Mesendoderm (in vitro differentiated cells): ENCODE data around the gene SHISAL1.

ENCODE experiments used
- DNase-seq: peaks from one replicate; pipeline ENCODE4 v3.0.0; 2013
- H2AK5ac ChIP-seq: 2 replicates; pipeline ENCODE4 v1.6.1; 2013; ENCODE audit warnings: low read length, inconsistent platforms
- H2BK120ac ChIP-seq: 2 replicates; pipeline ENCODE4 v1.6.1; 2013; ENCODE audit warnings: low read depth, mild to moderate bottlenecking, low read length, moderate library complexity, mixed read lengths
- H2BK15ac ChIP-seq: replicated peaks from 2 replicates; pipeline ENCODE4 v1.6.1; 2013; ENCODE audit warnings: low read depth, mild to moderate bottlenecking, moderate library complexity
- H2BK5ac ChIP-seq: 2 replicates; pipeline ENCODE4 v1.6.1; 2013; ENCODE audit warnings: low read length, inconsistent platforms
- H3K18ac ChIP-seq: 2 replicates; pipeline ENCODE4 v1.6.1; 2013; ENCODE audit warnings: mild to moderate bottlenecking, low read length, mixed read lengths
- H3K23ac ChIP-seq: one replicate; pipeline ENCODE4 v1.6.1; 2013; ENCODE audit warnings: low read length
- H3K27ac ChIP-seq: 2 replicates; pipeline ENCODE4 v1.5.1; 2013; ENCODE audit warnings: low read depth, mild to moderate bottlenecking, inconsistent platforms, low read length, moderate library complexity
- H3K27me3 ChIP-seq: 2 replicates; pipeline ENCODE4 v1.6.1; 2013; ENCODE audit warnings: low read length, control low read depth, mild to moderate bottlenecking, inconsistent platforms; ENCODE audit not compliant: insufficient read depth, poor library complexity
- H3K36me3 ChIP-seq: 2 replicates; pipeline ENCODE4 v1.6.1; 2013; ENCODE audit warnings: low read length, inconsistent platforms; ENCODE audit not compliant: control insufficient read depth, insufficient read depth
- H3K4ac ChIP-seq: one replicate; pipeline ENCODE4 v1.6.1; 2013; ENCODE audit warnings: low read depth, mild to moderate bottlenecking, low read length, moderate library complexity
- H3K4me1 ChIP-seq: 2 replicates; pipeline ENCODE4 v1.6.1; 2013; ENCODE audit warnings: low read depth, low read length, inconsistent platforms; ENCODE audit not compliant: control insufficient read depth
- H3K4me2 ChIP-seq: 2 replicates; pipeline ENCODE4 v1.6.1; 2013; ENCODE audit warnings: low read length
- H3K4me3 ChIP-seq: 2 replicates; pipeline ENCODE4 v1.5.1; 2013; ENCODE audit warnings: mild to moderate bottlenecking, low read length
- H3K56ac ChIP-seq: one replicate; pipeline ENCODE4 v1.6.1; 2013; ENCODE audit warnings: low read length
- H3K79me1 ChIP-seq: 2 replicates; pipeline ENCODE4 v1.6.1; 2013; ENCODE audit warnings: low read length, inconsistent platforms
- H3K79me2 ChIP-seq: 2 replicates; pipeline ENCODE4 v1.6.1; 2013; ENCODE audit warnings: mild to moderate bottlenecking, low read length; ENCODE audit not compliant: control insufficient read depth, insufficient read depth
- H3K9ac ChIP-seq: 2 replicates; pipeline ENCODE4 v1.6.1; 2013; ENCODE audit warnings: low read length, inconsistent platforms
- H4K5ac ChIP-seq: one replicate; pipeline ENCODE4 v1.6.1; 2013; ENCODE audit warnings: low read length
- H4K8ac ChIP-seq: one replicate; pipeline ENCODE4 v1.6.1; 2013; ENCODE audit warnings: low read depth, mild to moderate bottlenecking, control low read depth, low read length, moderate library complexity
- WGBS: extraction: QIAGEN DNeasy Blood & Tissue Kit; methylation state at CpG from one replicate; pipeline ENCODE4 v1.1.7; 2013; ENCODE audit warnings: low lambda C conversion rate, missing lambda C conversion rate; ENCODE audit not compliant: insufficient coverage; ENCODE audit errors: extremely low coverage; 5-methylcytosine and 5-hydroxymethylcytosine counted together

The SHISAL1 gene

GRCh38 chr22:44348971-44349560 lies 36.3 kb upstream of the SHISAL1 start:
- no peak overlapping the region for H3K56ac ChIP-seq
- no peaks in the 10 kb centered on the region for H3K79me1 ChIP-seq
- no peak overlapping the region for H2BK15ac ChIP-seq
- H3K9ac ChIP-seq = no peak overlapping the region
- H3K18ac ChIP-seq = no peak overlapping the region
- no peak overlapping the region for H4K5ac ChIP-seq
- no peak overlapping the region for H2BK120ac ChIP-seq
- H3K23ac ChIP-seq = no peak overlapping the region
- no peak overlapping the region for H4K8ac ChIP-seq
- H3K27me3 ChIP-seq = no peaks in the 10 kb centered on the region
- H2AK5ac ChIP-seq = no peak overlapping the region
- no peak overlapping the region for H3K27ac ChIP-seq
- no peaks in the 10 kb centered on the region for H3K4me1 ChIP-seq
- H2BK5ac ChIP-seq = no peak overlapping the region
- H3K79me2 ChIP-seq = no peaks in the 10 kb centered on the region
- H3K4me3 ChIP-seq = no peak overlapping the region
- no peak overlapping the region for H3K4me2 ChIP-seq
- no peaks in the 10 kb centered on the region for H3K36me3 ChIP-seq
- DNase-seq = no peak
- no CpG with 5 or more reads among the region's 19 CpGs for WGBS
- H3K4ac ChIP-seq = no peak overlapping the region

- Histone ChIP-seq H3K36me3 (no peaks in the 10 kb centered on the region), H3K79me1 (no peaks in the 10 kb centered on the region), H4K5ac (no peak overlapping the region), H3K18ac (no peak overlapping the region), H3K27me3 (no peaks in the 10 kb centered on the region), H3K4ac (no peak overlapping the region), H3K4me2 (no peak overlapping the region), H3K79me2 (no peaks in the 10 kb centered on the region), H2AK5ac (no peak overlapping the region), H3K9ac (no peak overlapping the region), H3K56ac (no peak overlapping the region), H3K27ac (no peak overlapping the region), H4K8ac (no peak overlapping the region), H2BK15ac (no peak overlapping the region), H3K4me1 (no peaks in the 10 kb centered on the region), H2BK120ac (no peak overlapping the region), H3K23ac (no peak overlapping the region), H3K4me3 (no peak overlapping the region), H2BK5ac (no peak overlapping the region)
- WGBS = no CpG with 5 or more reads among the region's 6 CpGs
- DNase-seq = no peak
These were observed 34.8 kb upstream of the SHISAL1 start for GRCh38 chr22:44347549-44347948.

GRCh38 chr22:44347080-44347479 lies 34.3 kb upstream of the SHISAL1 start:
- DNase-seq = no peak
- no peak overlapping the region for H3K27ac ChIP-seq

GRCh38 chr22:44345872-44346271 lies 33.1 kb upstream of the SHISAL1 start:
- Histone ChIP-seq H3K4me1 (no peaks in the 10 kb centered on the region), H3K4me2 (no peak overlapping the region), H4K8ac (no peak overlapping the region), H3K4me3 (no peak overlapping the region), H4K5ac (no peak overlapping the region), H3K27ac (no peak overlapping the region), H2BK5ac (no peak overlapping the region), H3K18ac (no peak overlapping the region), H3K56ac (no peak overlapping the region), H2AK5ac (no peak overlapping the region), H3K79me1 (no peaks in the 10 kb centered on the region), H3K23ac (no peak overlapping the region), H3K27me3 (no peaks in the 10 kb centered on the region), H3K4ac (no peak overlapping the region), H3K36me3 (no peaks in the 10 kb centered on the region), H2BK15ac (no peak overlapping the region), H3K79me2 (no peaks in the 10 kb centered on the region), H3K9ac (no peak overlapping the region), H2BK120ac (no peak overlapping the region)
- WGBS = no CpG with 5 or more reads among the region's 3 CpGs
- no peak for DNase-seq

More at GRCh38 chr22:44347080-44347479, 34.3 kb upstream of the SHISAL1 start:
- H3K4me1 ChIP-seq = no peaks in the 10 kb centered on the region
- H3K79me2 ChIP-seq = no peaks in the 10 kb centered on the region
- no peak overlapping the region for H3K56ac ChIP-seq
- no peaks in the 10 kb centered on the region for H3K27me3 ChIP-seq
- no peak overlapping the region for H3K18ac ChIP-seq
- no peak overlapping the region for H3K9ac ChIP-seq
- no peak overlapping the region for H3K4me2 ChIP-seq
- H4K8ac ChIP-seq = no peak overlapping the region
- H3K4me3 ChIP-seq = no peak overlapping the region
- H3K79me1 ChIP-seq = no peaks in the 10 kb centered on the region
- no peak overlapping the region for H3K4ac ChIP-seq
- no peak overlapping the region for H2BK120ac ChIP-seq
- no peak overlapping the region for H2AK5ac ChIP-seq
- H4K5ac ChIP-seq = no peak overlapping the region
- H2BK15ac ChIP-seq = no peak overlapping the region
- H3K23ac ChIP-seq = no peak overlapping the region
- no peak overlapping the region for H2BK5ac ChIP-seq
- no CpG with 5 or more reads among the region's 10 CpGs for whole genome bisulfite sequencing
- H3K36me3 ChIP-seq = no peaks in the 10 kb centered on the region

GRCh38 chr22:44344407-44344806 lies 31.7 kb upstream of the SHISAL1 start:
- no peak overlapping the region for H3K27ac ChIP-seq
- no peak for DNase-seq
- H3K27me3 ChIP-seq = no peaks in the 10 kb centered on the region
- H3K79me1 ChIP-seq = no peaks in the 10 kb centered on the region
- no peak overlapping the region for H3K18ac ChIP-seq
- H4K8ac ChIP-seq = no peak overlapping the region
- H3K4me2 ChIP-seq = no peak overlapping the region
- no CpG with 5 or more reads among the region's 11 CpGs for WGBS
- no peak overlapping the region for H3K9ac ChIP-seq
- no peak overlapping the region for H3K4ac ChIP-seq
- no peaks in the 10 kb centered on the region for H3K79me2 ChIP-seq
- no peak overlapping the region for H3K4me3 ChIP-seq
- H3K23ac ChIP-seq = no peak overlapping the region
- no peak overlapping the region for H2AK5ac ChIP-seq
- no peak overlapping the region for H3K56ac ChIP-seq
- no peak overlapping the region for H2BK5ac ChIP-seq
- H2BK120ac ChIP-seq = no peak overlapping the region
- no peaks in the 10 kb centered on the region for H3K4me1 ChIP-seq
- no peak overlapping the region for H2BK15ac ChIP-seq
- no peak overlapping the region for H4K5ac ChIP-seq
- no peaks in the 10 kb centered on the region for H3K36me3 ChIP-seq

- H3K56ac ChIP-seq = peak overlapping the region; percentile 3
- H3K79me2 ChIP-seq = no peaks in the 10 kb centered on the region
- no peak overlapping the region for H3K4me3 ChIP-seq
- no peak overlapping the region for H4K5ac ChIP-seq
- no peak overlapping the region for H3K27ac ChIP-seq
- no peak overlapping the region for H3K9ac ChIP-seq
- H3K27me3 ChIP-seq = no peaks in the 10 kb centered on the region
- no peak overlapping the region for H4K8ac ChIP-seq
- no peaks in the 10 kb centered on the region for H3K4me1 ChIP-seq
- H2BK120ac ChIP-seq = no peak overlapping the region
- no peak overlapping the region for H3K23ac ChIP-seq
- no peak overlapping the region for H2BK5ac ChIP-seq
- H2AK5ac ChIP-seq = no peak overlapping the region
- H3K18ac ChIP-seq = no peak overlapping the region
- H3K4me2 ChIP-seq = no peak overlapping the region
- no peaks in the 10 kb centered on the region for H3K36me3 ChIP-seq
- no peaks in the 10 kb centered on the region for H3K79me1 ChIP-seq
- no peak overlapping the region for H3K4ac ChIP-seq
- no peak for DNase-seq
- no CpG with 5 or more reads among the region's 5 CpGs for WGBS
- H2BK15ac ChIP-seq = no peak overlapping the region
These were observed 29.7 kb upstream of the SHISAL1 start for GRCh38 chr22:44342347-44342956.
